ENCODE data around the gene RCOR3.
A peak's percentile ranks its signal among the peaks of the same experiment; 100 is the strongest.

The RCOR3 gene

DNA sequence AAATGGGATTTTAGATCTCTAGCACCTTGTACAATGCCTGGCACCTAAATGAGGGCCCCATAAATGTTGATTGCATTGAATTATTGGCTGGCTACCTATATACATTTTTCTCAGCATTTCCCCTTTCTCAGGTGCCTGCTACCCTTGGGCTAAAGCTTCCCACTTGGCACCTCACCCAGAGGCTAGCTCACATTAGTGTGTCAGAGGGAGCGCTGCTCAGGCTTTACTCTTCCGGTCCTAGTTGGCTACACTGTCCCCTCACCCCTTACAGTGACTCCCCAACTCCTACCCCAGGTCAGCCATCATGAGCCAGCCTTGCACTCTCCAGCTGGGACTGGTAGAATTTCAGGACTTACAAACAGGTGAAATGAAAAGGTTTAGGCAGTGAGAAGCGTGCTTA is 77.0 kb downstream of the RCOR3 start:
- Histone ChIP-seq H3K79me2 (ENCODE audit: low read length) (peaks cover 58% of the 10 kb centered on the region), H4K20me1 (ENCODE audit: insufficient read depth, low read length) (no peaks in the 10 kb centered on the region), H3K4me2 (ENCODE audit: low read depth, low read length) (peak overlapping the region; percentile 86), H2AFZ (ENCODE audit: low read length) (peak overlapping the region; percentile 50), H3K36me3 (replicated peaks; ENCODE audit: insufficient read depth, low read length) (no peaks in the 10 kb centered on the region), H3K27ac (ENCODE audit: low read length) (peak overlapping the region; percentile 80), H3K27me3 (replicated peaks; ENCODE audit: insufficient read depth, low read length) (no peaks in the 10 kb centered on the region), H3K4me3 (ENCODE audit: low read length) (peak overlapping the region; percentile 17; the same call in 1 of the 2 replicates), H3K9me3 (replicated peaks; ENCODE audit: insufficient read depth, low read length) (no peaks in the 10 kb centered on the region), H3K9ac (ENCODE audit: low read length) (peak overlapping the region; percentile 41; the same call in 1 of the 2 replicates), H3K9me2 (replicated peaks; ENCODE audit: insufficient read depth, low read length) (no peaks in the 10 kb centered on the region), H3K4me1 (ENCODE audit: low read length) (peaks cover 59% of the 10 kb centered on the region), H3F3A (ENCODE audit: insufficient read depth, low read length) (peaks cover 22% of the 10 kb centered on the region)
- TF ChIP-seq EZH2 (optimal IDR thresholded peaks at IDR 0.05; ENCODE audit: low read depth, low read length) (no peak), EZH2phosphoT487 (IDR thresholded peaks at IDR 0.05; ENCODE audit: low read length) (no peak)
- TF ChIP-seq, protein P1, sequence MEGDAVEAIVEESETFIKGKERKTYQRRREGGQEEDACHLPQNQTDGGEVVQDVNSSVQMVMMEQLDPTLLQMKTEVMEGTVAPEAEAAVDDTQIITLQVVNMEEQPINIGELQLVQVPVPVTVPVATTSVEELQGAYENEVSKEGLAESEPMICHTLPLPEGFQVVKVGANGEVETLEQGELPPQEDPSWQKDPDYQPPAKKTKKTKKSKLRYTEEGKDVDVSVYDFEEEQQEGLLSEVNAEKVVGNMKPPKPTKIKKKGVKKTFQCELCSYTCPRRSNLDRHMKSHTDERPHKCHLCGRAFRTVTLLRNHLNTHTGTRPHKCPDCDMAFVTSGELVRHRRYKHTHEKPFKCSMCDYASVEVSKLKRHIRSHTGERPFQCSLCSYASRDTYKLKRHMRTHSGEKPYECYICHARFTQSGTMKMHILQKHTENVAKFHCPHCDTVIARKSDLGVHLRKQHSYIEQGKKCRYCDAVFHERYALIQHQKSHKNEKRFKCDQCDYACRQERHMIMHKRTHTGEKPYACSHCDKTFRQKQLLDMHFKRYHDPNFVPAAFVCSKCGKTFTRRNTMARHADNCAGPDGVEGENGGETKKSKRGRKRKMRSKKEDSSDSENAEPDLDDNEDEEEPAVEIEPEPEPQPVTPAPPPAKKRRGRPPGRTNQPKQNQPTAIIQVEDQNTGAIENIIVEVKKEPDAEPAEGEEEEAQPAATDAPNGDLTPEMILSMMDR (IDR thresholded peaks at IDR 0.05; ENCODE audit: low read length): no peak
- peak; percentile 30 for DNase-seq

DNA sequence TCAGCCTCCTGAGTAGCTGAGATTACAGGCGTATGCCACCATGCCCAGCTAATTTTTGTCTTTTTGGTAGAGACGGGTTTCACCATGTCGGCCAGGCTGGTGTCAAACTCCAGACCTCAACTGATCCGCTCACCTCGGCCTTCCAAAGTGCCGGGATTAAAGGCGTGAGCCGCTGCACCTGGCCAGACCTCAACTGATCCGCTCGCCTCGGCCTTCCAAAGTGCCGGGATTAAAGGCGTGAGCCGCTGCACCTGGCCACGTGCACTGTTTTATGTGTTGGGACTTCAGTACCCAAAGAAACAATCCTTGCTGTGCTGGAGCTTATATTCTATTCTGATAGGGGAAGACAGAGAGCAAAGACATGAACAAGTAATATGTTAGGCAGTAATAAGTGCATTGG is 77.6 kb downstream of the RCOR3 start:
- no peaks in the 10 kb centered on the region for H3K9me3 ChIP-seq (replicated peaks; ENCODE audit: insufficient read depth, low read length)
- H3K4me3 ChIP-seq (ENCODE audit: low read length): no peak overlapping the region
- H3F3A ChIP-seq (ENCODE audit: insufficient read depth, low read length): peaks cover 22% of the 10 kb centered on the region
- H3K36me3 ChIP-seq (replicated peaks; ENCODE audit: insufficient read depth, low read length): no peaks in the 10 kb centered on the region
- H3K27ac ChIP-seq (ENCODE audit: low read length): peak overlapping the region; percentile 80; the same call in 1 of the 2 replicates
- H3K9me2 ChIP-seq (replicated peaks; ENCODE audit: insufficient read depth, low read length): no peaks in the 10 kb centered on the region
- no peaks in the 10 kb centered on the region for H3K27me3 ChIP-seq (replicated peaks; ENCODE audit: insufficient read depth, low read length)
- no peak overlapping the region for H2AFZ ChIP-seq (ENCODE audit: low read length)
- peak overlapping the region; percentile 86; the same call in 1 of the 2 replicates for H3K4me2 ChIP-seq (ENCODE audit: low read depth, low read length)
- no peaks in the 10 kb centered on the region for H4K20me1 ChIP-seq (ENCODE audit: insufficient read depth, low read length)
- peak overlapping the region; percentile 41; the same call in 1 of the 2 replicates for H3K9ac ChIP-seq (ENCODE audit: low read length)
- no peak for TF ChIP-seq EZH2 (optimal IDR thresholded peaks at IDR 0.05; ENCODE audit: low read depth, low read length)
- TF ChIP-seq EZH2phosphoT487 (IDR thresholded peaks at IDR 0.05; ENCODE audit: low read length): no peak
- TF ChIP-seq, protein P1 (IDR thresholded peaks at IDR 0.05; ENCODE audit: low read length): no peak
- H3K79me2 ChIP-seq (ENCODE audit: low read length): peaks cover 59% of the 10 kb centered on the region
- DNase-seq: no peak
- H3K4me1 ChIP-seq (ENCODE audit: low read length): peaks cover 63% of the 10 kb centered on the region

DNA sequence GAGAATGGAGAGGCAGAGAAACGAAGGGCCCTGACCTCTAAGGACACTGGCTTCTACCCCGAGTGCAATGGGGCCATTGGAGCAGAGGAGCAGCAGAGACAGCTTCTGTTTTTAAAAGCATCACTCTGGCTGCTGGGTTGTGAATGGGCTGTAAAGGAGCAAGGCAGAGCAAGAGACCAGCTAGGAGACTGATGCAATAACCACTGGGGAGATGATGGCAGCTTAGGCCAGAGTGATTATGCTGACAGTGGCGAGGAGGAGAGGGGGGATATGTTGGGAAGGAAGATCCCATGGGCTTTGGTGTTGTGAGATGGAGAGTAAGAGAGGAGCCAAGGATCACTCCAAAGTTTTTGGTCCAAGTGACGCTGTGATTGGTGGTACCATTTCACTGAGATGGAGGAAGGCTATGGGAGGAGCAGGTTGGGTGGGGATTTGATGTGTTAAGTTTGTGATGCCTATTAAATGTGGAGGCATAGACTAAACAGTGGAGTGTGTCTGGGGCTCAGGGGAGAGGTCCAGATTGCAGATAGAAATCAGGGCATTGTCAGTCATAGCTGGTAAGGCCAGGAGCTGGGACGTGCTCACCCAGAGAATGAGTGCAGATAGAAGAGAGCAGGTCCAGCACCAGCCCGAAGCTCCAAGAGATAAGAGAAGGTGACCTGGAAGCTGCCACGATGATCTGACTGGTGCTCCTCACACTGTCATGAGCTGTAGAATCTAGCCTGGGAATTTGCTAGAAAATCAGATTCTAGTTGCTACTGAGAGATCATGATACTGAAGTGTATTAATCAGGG is 78.5 kb downstream of the RCOR3 start:
- no peaks in the 10 kb centered on the region for H3K36me3 ChIP-seq (replicated peaks; ENCODE audit: insufficient read depth, low read length)
- H3K27ac ChIP-seq (ENCODE audit: low read length): no peak overlapping the region
- DNase-seq: no peak
- H3K4me3 ChIP-seq (ENCODE audit: low read length): no peak overlapping the region
- no peak overlapping the region for H3K9ac ChIP-seq (ENCODE audit: low read length)
- peaks cover 64% of the 10 kb centered on the region for H3K4me1 ChIP-seq (ENCODE audit: low read length)
- H3K27me3 ChIP-seq (replicated peaks; ENCODE audit: insufficient read depth, low read length): no peaks in the 10 kb centered on the region
- no peak for TF ChIP-seq EZH2 (optimal IDR thresholded peaks at IDR 0.05; ENCODE audit: low read depth, low read length)
- TF ChIP-seq, protein P1 (IDR thresholded peaks at IDR 0.05; ENCODE audit: low read length): no peak
- no peak for TF ChIP-seq EZH2phosphoT487 (IDR thresholded peaks at IDR 0.05; ENCODE audit: low read length)
- H3F3A ChIP-seq (ENCODE audit: insufficient read depth, low read length): peaks cover 22% of the 10 kb centered on the region
- no peaks in the 10 kb centered on the region for H3K9me3 ChIP-seq (replicated peaks; ENCODE audit: insufficient read depth, low read length)
- peaks cover 56% of the 10 kb centered on the region for H3K79me2 ChIP-seq (ENCODE audit: low read length)
- no peak overlapping the region for H2AFZ ChIP-seq (ENCODE audit: low read length)
- H3K4me2 ChIP-seq (ENCODE audit: low read depth, low read length): no peak overlapping the region
- H4K20me1 ChIP-seq (ENCODE audit: insufficient read depth, low read length): no peaks in the 10 kb centered on the region
- H3K9me2 ChIP-seq (replicated peaks; ENCODE audit: insufficient read depth, low read length): no peaks in the 10 kb centered on the region

Data from MM.1S (cell line).